Middle frontal gyrus (tissue), 1 donor: ENCODE measurements around the gene LDLRAD4.
"Not testable (repeated sequence)": the region's sequence is repeated elsewhere in the genome, so short reads cannot be mapped to it uniquely, and the experiment has no call there.

Source experiments
- DNase-seq: peaks from one replicate; pipeline ENCODE4 v3.0.0-alpha.2; 2015; ENCODE audit warnings: low spot score; ENCODE audit errors: extremely low spot score

LDLRAD4 gene

GRCh38 chr18:13649397-13650390 lies 431.1 kb downstream of the LDLRAD4 start:
- no peak for DNase-seq

- no peak for DNase-seq
These were observed 435.3 kb downstream of the LDLRAD4 start for GRCh38 chr18:13653746-13654433.

- DNase-seq: no peak
These were observed 439.4 kb downstream of the LDLRAD4 start for GRCh38 chr18:13657974-13658373.

- DNase-seq: no peak
These were observed 440.1 kb downstream of the LDLRAD4 start for GRCh38 chr18:13658436-13659204.

- no peak for DNase-seq
These were observed 441.9 kb downstream of the LDLRAD4 start for GRCh38 chr18:13660510-13660909.

GRCh38 chr18:13661051-13661778 lies 442.7 kb downstream of the LDLRAD4 start:
- no peak for DNase-seq

- DNase-seq: no peak
These were observed 443.3 kb downstream of the LDLRAD4 start for GRCh38 chr18:13661779-13662256.

- no peak for DNase-seq
These were observed 454.1 kb downstream of the LDLRAD4 start for GRCh38 chr18:13672657-13673056.

- no peak for DNase-seq
These were observed 457.9 kb downstream of the LDLRAD4 start for GRCh38 chr18:13676471-13676870.

- not testable (repeated sequence) for DNase-seq
These were observed 458.8 kb downstream of the LDLRAD4 start for GRCh38 chr18:13677350-13677749.

GRCh38 chr18:13680612-13681011 lies 462.1 kb downstream of the LDLRAD4 start:
- no peak for DNase-seq

- no peak for DNase-seq
These were observed 463.1 kb downstream of the LDLRAD4 start for GRCh38 chr18:13681701-13682100.

GRCh38 chr18:13684546-13684945 lies 466.0 kb downstream of the LDLRAD4 start:
- DNase-seq: no peak

GRCh38 chr18:13688191-13689136 lies 469.9 kb downstream of the LDLRAD4 start:
- DNase-seq: no peak

- not testable (repeated sequence) for DNase-seq
These were observed 471.5 kb downstream of the LDLRAD4 start for GRCh38 chr18:13690060-13690459.

- DNase-seq: not testable (repeated sequence)
These were observed 476.8 kb downstream of the LDLRAD4 start for GRCh38 chr18:13695337-13695736.

- DNase-seq: no peak
These were observed 478.4 kb downstream of the LDLRAD4 start for GRCh38 chr18:13696961-13697360.

- DNase-seq: no peak
These were observed 481.6 kb downstream of the LDLRAD4 start for GRCh38 chr18:13700153-13700552.
